ENCODE results near the gene ZP4. TPM values are rescaled to one million over a fixed set of nuclear protein-coding genes. Genes with fewer than 3 reads are reported as not detected.
"Not testable (repeated sequence)": the region's sequence is repeated elsewhere in the genome, so short reads cannot be mapped to it uniquely, and the experiment has no call there.

The ZP4 gene
- total RNA-seq, 4 donors from 2014 or later = not detected

GRCh38 chr1:237851210-237851845 is 39.4 kb downstream of the ZP4 start:
- no peak for DNase-seq (ENCODE audit: extremely low spot score)
- TF ChIP-seq POLR2A (IDR thresholded peaks at IDR 0.05; ENCODE audit: low read depth) = no peak
- TF ChIP-seq, protein P1, sequence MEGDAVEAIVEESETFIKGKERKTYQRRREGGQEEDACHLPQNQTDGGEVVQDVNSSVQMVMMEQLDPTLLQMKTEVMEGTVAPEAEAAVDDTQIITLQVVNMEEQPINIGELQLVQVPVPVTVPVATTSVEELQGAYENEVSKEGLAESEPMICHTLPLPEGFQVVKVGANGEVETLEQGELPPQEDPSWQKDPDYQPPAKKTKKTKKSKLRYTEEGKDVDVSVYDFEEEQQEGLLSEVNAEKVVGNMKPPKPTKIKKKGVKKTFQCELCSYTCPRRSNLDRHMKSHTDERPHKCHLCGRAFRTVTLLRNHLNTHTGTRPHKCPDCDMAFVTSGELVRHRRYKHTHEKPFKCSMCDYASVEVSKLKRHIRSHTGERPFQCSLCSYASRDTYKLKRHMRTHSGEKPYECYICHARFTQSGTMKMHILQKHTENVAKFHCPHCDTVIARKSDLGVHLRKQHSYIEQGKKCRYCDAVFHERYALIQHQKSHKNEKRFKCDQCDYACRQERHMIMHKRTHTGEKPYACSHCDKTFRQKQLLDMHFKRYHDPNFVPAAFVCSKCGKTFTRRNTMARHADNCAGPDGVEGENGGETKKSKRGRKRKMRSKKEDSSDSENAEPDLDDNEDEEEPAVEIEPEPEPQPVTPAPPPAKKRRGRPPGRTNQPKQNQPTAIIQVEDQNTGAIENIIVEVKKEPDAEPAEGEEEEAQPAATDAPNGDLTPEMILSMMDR (IDR thresholded peaks at IDR 0.05) = peak; percentile 41 to 56 (median 50)
- WGBS = 13% methylated on average over 6 of the region's 6 CpGs
- Histone ChIP-seq H3K27me3 (no peaks in the 10 kb centered on the region), H3K4me1 (peaks cover 0 to 9% (median 2%) of the 10 kb centered on the region in 4 donors), H3K4me3 (no peak overlapping the region), H3K36me3 (no peaks in the 10 kb centered on the region), H3K27ac (replicated peaks in 1 of 4) (no peak overlapping the region), H3K9me3 (no peaks in the 10 kb centered on the region)
- intact Hi-C loops (cut with DNase I) = no loop called here

GRCh38 chr1:237843516-237843915 is 47.2 kb downstream of the ZP4 start:
- DNase-seq (ENCODE audit: extremely low spot score); H3K4me1 ChIP-seq; H3K36me3 ChIP-seq; H3K4me3 ChIP-seq; intact Hi-C loops (cut with DNase I); H3K27me3 ChIP-seq; H3K9me3 ChIP-seq; H3K27ac ChIP-seq (replicated peaks in 1 of 4): not testable (repeated sequence)
- 86% methylated on average over 3 of the region's 3 CpGs for WGBS

DNA sequence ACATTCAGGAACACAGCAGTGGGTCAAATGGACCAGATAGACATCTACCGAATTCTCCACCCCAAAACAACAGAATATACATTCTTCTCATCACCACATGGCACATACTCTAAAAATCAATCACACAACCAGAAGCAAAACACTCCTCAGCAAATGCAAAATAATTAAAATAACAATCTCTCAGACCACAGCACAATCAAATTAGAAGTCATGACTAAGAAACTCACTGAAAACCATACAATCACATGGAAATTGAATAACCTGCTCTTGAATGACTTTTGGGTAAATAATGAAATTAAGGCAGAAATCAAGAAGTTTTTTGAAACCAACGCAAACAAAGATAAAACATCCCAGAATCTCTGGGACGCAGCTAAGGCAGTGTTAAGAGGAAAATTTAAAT is 49.2 kb downstream of the ZP4 start:
- no peak for DNase-seq (ENCODE audit: extremely low spot score)
- intact Hi-C loops (cut with DNase I) = no loop called here

GRCh38 chr1:237838904-237839534 is 51.7 kb downstream of the ZP4 start:
- no peaks in the 10 kb centered on the region for H3K36me3 ChIP-seq
- H3K27me3 ChIP-seq = no peaks in the 10 kb centered on the region
- no peak overlapping the region for H3K27ac ChIP-seq (replicated peaks in 1 of 4)
- no peak for DNase-seq (ENCODE audit: extremely low spot score)
- peaks cover 0 to 10% (median 3%) of the 10 kb centered on the region in 4 donors for H3K9me3 ChIP-seq
- no peak for TF ChIP-seq EP300 (IDR thresholded peaks at IDR 0.05)
- TF ChIP-seq, protein P1 (IDR thresholded peaks at IDR 0.05) = no peak
- H3K4me3 ChIP-seq = no peak overlapping the region
- WGBS = 96% methylated on average over 3 of the region's 6 CpGs
- intact Hi-C loops (cut with DNase I) = no loop called here
- H3K4me1 ChIP-seq = no peaks in the 10 kb centered on the region

More for the DNA sequence above, 49.2 kb downstream of the ZP4 start:
- no peaks in the 10 kb centered on the region for H3K27me3 ChIP-seq
- peaks cover 0 to 10% (median 3%) of the 10 kb centered on the region in 4 donors for H3K9me3 ChIP-seq
- no peaks in the 10 kb centered on the region for H3K4me1 ChIP-seq
- TF ChIP-seq POLR2AphosphoS5 (IDR thresholded peaks at IDR 0.05) = no peak
- TF ChIP-seq EP300 (IDR thresholded peaks at IDR 0.05) = no peak
- TF ChIP-seq, protein P1 (IDR thresholded peaks at IDR 0.05) = no peak
- TF ChIP-seq POLR2A (IDR thresholded peaks at IDR 0.05; ENCODE audit: low read depth) = no peak
- WGBS = 74% methylated on average over 3 of the region's 3 CpGs
- no peak overlapping the region for H3K4me3 ChIP-seq
- H3K36me3 ChIP-seq = no peaks in the 10 kb centered on the region
- no peak overlapping the region for H3K27ac ChIP-seq (replicated peaks in 1 of 4)

DNA sequence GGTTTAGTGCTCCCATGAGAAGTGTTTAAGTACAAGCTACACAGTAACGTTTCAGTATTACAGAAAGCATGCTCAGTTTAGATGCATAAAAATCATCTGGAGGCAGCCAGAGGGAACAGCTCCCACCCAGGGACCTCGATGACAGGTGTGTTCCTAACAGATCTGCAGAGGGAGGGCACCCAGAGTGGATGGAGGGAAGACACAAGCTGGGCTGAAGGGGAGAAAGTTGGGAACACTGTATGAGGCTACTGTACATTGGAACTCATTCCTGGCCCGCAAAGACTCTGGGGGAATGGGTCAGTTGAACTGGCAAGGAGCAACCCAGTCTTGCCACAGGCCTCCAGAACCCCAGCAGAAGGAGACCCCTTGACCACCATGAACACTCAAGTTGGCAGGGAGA is 52.4 kb downstream of the ZP4 start:
- Histone ChIP-seq H3K36me3 (no peaks in the 10 kb centered on the region), H3K27me3 (no peaks in the 10 kb centered on the region), H3K9me3 (peaks cover 0 to 4% (median 1%) of the 10 kb centered on the region in 4 donors), H3K4me3 (no peak overlapping the region), H3K4me1 (no peaks in the 10 kb centered on the region), H3K27ac (replicated peaks in 1 of 4) (no peak overlapping the region)
- TF ChIP-seq, protein P1 (IDR thresholded peaks at IDR 0.05) = no peak
- TF ChIP-seq POLR2A (IDR thresholded peaks at IDR 0.05; ENCODE audit: low read depth) (no peak), POLR2AphosphoS5 (IDR thresholded peaks at IDR 0.05) (no peak)
- WGBS = 54% methylated on average over 3 of the region's 3 CpGs
- DNase-seq (ENCODE audit: extremely low spot score) = no peak
- intact Hi-C loops (cut with DNase I) = no loop called here

All from esophagus muscularis mucosa (tissue), 4 donors.